K562 (cell line): ENCODE data around the gene IL1R1. TPM values are rescaled to one million over a fixed set of nuclear protein-coding genes. Genes with fewer than 3 reads are reported as not detected.

Experiments
- ARID1B ChIP-seq: fragments of 450-650 bp; IDR thresholded peaks from 2 replicates; pipeline ENCODE4 v1.6.1; 2016; ENCODE audit warnings: antibody characterized with exemption, mild to moderate bottlenecking, inconsistent platforms
- BACH1 ChIP-seq: fragments of 200-800 bp; sonication (Bioruptor generic); IDR thresholded peaks from 2 replicates; pipeline ENCODE4 v1.6.1; 2016; ENCODE audit warnings: missing genetic modification characterization, missing compliant biosample characterization
- BHLHE40 ChIP-seq: IDR thresholded peaks from 2 replicates; pipeline ENCODE4 v1.6.1; 2011; ENCODE audit warnings: low read length, improper control_type of control experiment
- CEBPG ChIP-seq, 3 experiments: fragments of 200-800 bp in 1 of 3; sonication (Bioruptor generic) in 1 of 3; sonication (generic) in 1 of 3; formaldehyde crosslinking in 1 of 3; IDR thresholded peaks in 2 of 3; conservative IDR thresholded peaks in 1 of 3; 2 replicates each; pipeline versions ENCODE4 v1.6.1 to v1.8.0; 2016 to 2022; ENCODE audit warnings: missing compliant biosample characterization in 2 of 3, missing genetic modification characterization in 2 of 3, mild to moderate bottlenecking in 1 of 3, missing genetic modification reagents in 1 of 3
- CREM ChIP-seq: IDR thresholded peaks from 2 replicates; pipeline ENCODE4 v1.6.1; 2014; ENCODE audit warnings: antibody characterized with exemption, low read depth
- DIDO1 ChIP-seq: fragments of 450-650 bp; IDR thresholded peaks from 2 replicates; pipeline ENCODE4 v1.6.1; 2016; ENCODE audit warnings: low read depth, missing biosample characterization, missing genetic modification characterization
- ESRRA ChIP-seq: fragments of 450-650 bp; IDR thresholded peaks from 2 replicates; pipeline ENCODE4 v1.6.1; 2014; ENCODE audit warnings: low read depth, mild to moderate bottlenecking, moderate library complexity, borderline replicate concordance
- FOSL1 ChIP-seq: fragments of 200-800 bp; sonication (Bioruptor generic); conservative IDR thresholded peaks from 2 replicates; pipeline ENCODE4 v1.6.1; 2016; ENCODE audit warnings: missing genetic modification characterization, missing compliant biosample characterization
- FOXK2 ChIP-seq, 2 experiments: fragments of 450-650 bp; IDR thresholded peaks in 1 of 2; conservative IDR thresholded peaks in 1 of 2; 2 replicates each; pipeline ENCODE4 v1.6.1; 2016; ENCODE audit warnings: low read depth in 2 of 2, mild to moderate bottlenecking in 1 of 2
- HDAC2 ChIP-seq: fragments of 450-650 bp; IDR thresholded peaks from 2 replicates; pipeline ENCODE4 v1.6.1; 2016; ENCODE audit warnings: mild to moderate bottlenecking
- LEF1 ChIP-seq: fragments of 450-650 bp; IDR thresholded peaks from 2 replicates; pipeline ENCODE4 v1.6.1; 2016; ENCODE audit warnings: mild to moderate bottlenecking
- MAFK ChIP-seq: IDR thresholded peaks from 2 replicates; pipeline ENCODE4 v1.6.1; 2011; ENCODE audit warnings: low read length, improper control_type of control experiment
- MEIS2 ChIP-seq: fragments of 450-650 bp; IDR thresholded peaks from 2 replicates; pipeline ENCODE4 v1.6.1; 2014; ENCODE audit warnings: mild to moderate bottlenecking; ENCODE audit not compliant: partially characterized antibody
- MTA2 ChIP-seq: fragments of 450-650 bp; IDR thresholded peaks from 2 replicates; pipeline ENCODE4 v1.6.1; 2016; ENCODE audit warnings: low read depth
- NFATC3 ChIP-seq: fragments of 450-650 bp; IDR thresholded peaks from 2 replicates; pipeline ENCODE4 v1.6.1; 2017; ENCODE audit warnings: mild to moderate bottlenecking
- NFE2L1 ChIP-seq: fragments of 450-650 bp; IDR thresholded peaks from 2 replicates; pipeline ENCODE4 v1.6.1; 2016; ENCODE audit warnings: missing genetic modification characterization, low read depth, mild to moderate bottlenecking, missing compliant biosample characterization, moderate library complexity, borderline replicate concordance
- PML ChIP-seq: IDR thresholded peaks from 2 replicates; pipeline ENCODE4 v1.6.1; 2012; ENCODE audit warnings: low read length, inconsistent platforms
- POU5F1 ChIP-seq: fragments of 150-350 bp; IDR thresholded peaks from 2 replicates; pipeline ENCODE4 v1.6.1; 2014; ENCODE audit warnings: borderline replicate concordance, low read length, low read depth, mild to moderate bottlenecking; ENCODE audit not compliant: partially characterized antibody
- PRPF4 ChIP-seq: fragments of 200-400 bp; formaldehyde crosslinking; IDR thresholded peaks from one replicate; pipeline ENCODE4 v1.6.1; 2017; ENCODE audit warnings: low read length, low read depth, mild to moderate bottlenecking; ENCODE audit not compliant: insufficient read depth, poor library complexity, severe bottlenecking
- RBM39 ChIP-seq: fragments of 200-400 bp; formaldehyde crosslinking; optimal IDR thresholded peaks from 2 replicates; pipeline ENCODE3; 2018; ENCODE audit warnings: low read depth, low read length
- SAP30 ChIP-seq: fragments of 200-600 bp; sonication (generic); IDR thresholded peaks from 2 replicates; pipeline ENCODE4 v1.6.1; 2012; ENCODE audit warnings: borderline replicate concordance, low read depth, mild to moderate bottlenecking, moderate library complexity, low read length, control low read depth, inconsistent platforms; ENCODE audit not compliant: insufficient read depth, poor library complexity, severe bottlenecking
- SMARCE1 ChIP-seq: fragments of 450-650 bp; IDR thresholded peaks from 2 replicates; pipeline ENCODE4 v1.7.1; 2016; ENCODE audit warnings: mild to moderate bottlenecking
- TCF3 ChIP-seq: sonication (generic); formaldehyde crosslinking; IDR thresholded peaks from 2 replicates; pipeline ENCODE4 v1.4.0; 2020; ENCODE audit warnings: mild to moderate bottlenecking, missing genetic modification reagents
- TRIM24 ChIP-seq, 2 experiments: fragments of 450-650 bp; IDR thresholded peaks; 2 replicates each; pipeline ENCODE4 v1.6.1; 2016
- ZNF280A ChIP-seq: fragments of 450-650 bp; IDR thresholded peaks from 2 replicates; pipeline ENCODE4 v1.6.1; 2018; ENCODE audit warnings: mild to moderate bottlenecking, low read depth; ENCODE audit not compliant: partially characterized antibody
- ZNF316 ChIP-seq: fragments of 450-650 bp; IDR thresholded peaks from 2 replicates; pipeline ENCODE4 v1.6.1; 2016
- polyA plus RNA-seq, 8 experiments: library from polyadenylated mRNA; depleted of rRNA in 4 of 8; stranded (reverse) in 5 of 8; unstranded in 3 of 8; fragments of >200 nt; fragmentation: Nextera tagmentation in 2 of 8; fragmentation: Illumina TruSeq in 1 of 8; extraction: Ambion mirVana in 2 of 8; extraction: Trizol in 1 of 8; gene quantifications; 2 replicates each; pipeline versions ENCODE4 v1.2.1 to v1.2.3, GENCODE V29; 2011 to 2014; ENCODE audit warnings: inconsistent platforms in 1 of 8, missing spikeins in 1 of 8
- total RNA-seq, 7 experiments: library from RNA; depleted of rRNA in 6 of 7; stranded (reverse); fragments of >200 nt in 6 of 7; fragmentation: Illumina TruSeq in 2 of 7; extraction: Trizol in 2 of 7; gene quantifications; 2 replicates each; pipeline versions ENCODE4 v1.2.1 to v1.2.3, GENCODE V29; 2011 to 2021; ENCODE audit warnings: low replicate concordance in 1 of 7
- TF ChIP-seq, protein P1 (sequence below), 2 experiments: IDR thresholded peaks; 2 replicates each; pipeline ENCODE4 v1.6.1; 2011; ENCODE audit warnings: borderline replicate concordance in 1 of 2, control low read depth in 1 of 2, low read depth in 1 of 2, low read length in 1 of 2, mild to moderate bottlenecking in 1 of 2, mixed read lengths in 1 of 2, moderate library complexity in 1 of 2; ENCODE audit not compliant: insufficient read depth in 1 of 2, insufficient read length in 1 of 2, poor library complexity in 1 of 2, severe bottlenecking in 1 of 2; ENCODE audit errors: extremely low read depth in 1 of 2

The IL1R1 gene
- total and polyA plus RNA-seq, 9 of the 15 experiments (the other 6 are each of a cell fraction or from before 2014, with no cell fraction given), result 0.81 to 3.9 (median 1.6) TPM

DNA sequence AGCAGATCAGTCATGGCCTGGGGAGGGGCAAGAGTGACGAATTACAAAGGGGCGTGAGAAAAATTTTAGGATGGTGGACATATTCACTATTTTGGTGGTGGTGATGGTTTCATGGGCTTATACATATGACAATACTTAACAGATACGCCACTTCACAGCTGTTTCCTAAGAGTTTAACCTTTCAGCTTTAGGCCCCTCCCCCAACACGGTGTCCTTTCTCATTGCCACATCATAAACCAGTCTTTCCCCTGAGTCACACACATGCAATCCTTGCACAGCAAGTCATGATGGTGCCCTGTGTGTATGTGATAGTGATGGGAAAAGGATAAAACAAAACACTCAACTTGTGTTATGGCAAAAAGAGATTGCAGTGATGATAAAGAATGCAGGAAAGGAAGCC is 47.6 kb upstream of the IL1R1 start (continued):
- no peak for TF ChIP-seq FOXK2 (conservative IDR thresholded peaks at IDR 0.05 in 1 of 2, IDR thresholded peaks at IDR 0.05 in 1 of 2; ENCODE audit: low read depth in 2 of 2)
- TF ChIP-seq MTA2, result peak; percentile 45; the same call in 1 of the 2 replicates
- TF ChIP-seq ARID1B, result peak; percentile 87
- TF ChIP-seq PML, result peak; percentile 50; the same call in 1 of the 2 replicates
- TF ChIP-seq PRPF4, result no peak
- TF ChIP-seq DIDO1 (tag), result no peak
- no peak for TF ChIP-seq POU5F1
- peak; percentile 23; the same call in 1 of the 2 replicates for TF ChIP-seq NFE2L1 (tag)
- TF ChIP-seq ZNF316, result peak; percentile 78
- TF ChIP-seq TRIM24 (IDR thresholded peaks at IDR 0.05), result peak; percentile 96 to 97
- TF ChIP-seq RBM39, result no peak
- peak; percentile 66; the same call in 1 of the 2 replicates for TF ChIP-seq HDAC2
- TF ChIP-seq, protein P1, sequence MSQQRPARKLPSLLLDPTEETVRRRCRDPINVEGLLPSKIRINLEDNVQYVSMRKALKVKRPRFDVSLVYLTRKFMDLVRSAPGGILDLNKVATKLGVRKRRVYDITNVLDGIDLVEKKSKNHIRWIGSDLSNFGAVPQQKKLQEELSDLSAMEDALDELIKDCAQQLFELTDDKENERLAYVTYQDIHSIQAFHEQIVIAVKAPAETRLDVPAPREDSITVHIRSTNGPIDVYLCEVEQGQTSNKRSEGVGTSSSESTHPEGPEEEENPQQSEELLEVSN (IDR thresholded peaks at IDR 0.05; ENCODE audit: borderline replicate concordance in 1 of 2, extremely low read depth in 1 of 2, insufficient read depth in 1 of 2, insufficient read length in 1 of 2, low read depth in 1 of 2, low read length in 1 of 2, poor library complexity in 1 of 2, severe bottlenecking in 1 of 2), result no peak
- TF ChIP-seq FOSL1 (tag), result peak; percentile 84
- peak; percentile 65 for TF ChIP-seq TCF3
- peak; percentile 43; the same call in 1 of the 2 replicates for TF ChIP-seq ESRRA
- TF ChIP-seq SAP30, result no peak
- TF ChIP-seq LEF1, result peak; percentile 92
- no peak for TF ChIP-seq NFATC3
- TF ChIP-seq BACH1 (tag), result peak; percentile 57; the same call in 1 of the 2 replicates
- TF ChIP-seq ZNF280A, result no peak
- peak; percentile 72; the same call in 1 of the 2 replicates for TF ChIP-seq SMARCE1
- TF ChIP-seq MAFK, result peak; percentile 49; the same call in 1 of the 2 replicates
- peak; percentile 52 for TF ChIP-seq MEIS2
- peak; percentile 33; the same call in 1 of the 2 replicates for TF ChIP-seq CREM
- TF ChIP-seq BHLHE40, result peak; percentile 25; the same call in 1 of the 2 replicates
- TF ChIP-seq CEBPG (CRISPR knock-in tag; IDR thresholded peaks at IDR 0.05), result peak; percentile 89
- TF ChIP-seq CEBPG (tag; conservative IDR thresholded peaks at IDR 0.05 in 1 of 2, IDR thresholded peaks at IDR 0.05 in 1 of 2), result peak; percentile 88 to 92
